ENCODE results near the gene C2CD5.

- TF ChIP-seq CTCF (IDR thresholded peaks at IDR 0.05) = peak; percentile 20 to 51 (median 33)
- TF ChIP-seq EP300 (IDR thresholded peaks at IDR 0.05; ENCODE audit: low read depth) = no peak
- TF ChIP-seq POLR2AphosphoS5 (IDR thresholded peaks at IDR 0.05) = peak; percentile 39 to 76 (median 70)
- peak; percentile 88 for TF ChIP-seq POLR2A (IDR thresholded peaks at IDR 0.05)
Measured at GRCh38 chr12:22544038-22544979, at the start of gene C2CD5.

All from transverse colon (tissue), 4 donors.